ENCODE results near the gene CXorf65. TPM values are rescaled to one million over a fixed set of nuclear protein-coding genes. Genes with fewer than 3 reads are reported as not detected.

CXorf65 gene
- total and polyA plus RNA-seq, 3 donors from 2014 or later = 2.8 to 22.9 (median 13.2) TPM

DNA sequence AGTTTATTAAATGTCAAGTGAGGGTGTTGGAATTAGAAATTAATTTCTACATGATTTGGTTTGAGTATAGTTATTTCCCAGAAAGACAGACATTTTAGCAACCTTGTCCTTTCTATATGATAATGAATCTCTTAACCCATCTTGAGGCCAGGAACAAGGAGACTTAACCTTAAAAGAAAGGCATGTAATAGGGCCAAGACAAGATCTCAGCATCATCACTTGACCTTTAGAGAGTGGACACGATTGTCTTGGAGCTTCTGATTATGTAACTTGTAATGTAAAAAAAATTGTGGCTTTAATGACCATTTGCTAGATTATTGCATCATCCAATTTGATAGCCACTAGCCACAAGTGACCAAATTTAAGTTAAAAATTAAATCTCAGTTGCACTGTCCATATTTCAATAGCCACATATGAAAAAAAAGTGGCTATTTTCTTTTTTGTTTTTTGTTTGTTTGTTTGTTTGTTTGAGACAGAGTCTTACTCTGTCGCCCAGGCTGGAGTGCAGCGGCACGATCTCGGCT lies 24.4 kb downstream of the CXorf65 start:
- H3K27me3 ChIP-seq = no peaks in the 10 kb centered on the region
- H3K27ac ChIP-seq = no peak overlapping the region
- intact Hi-C loops (cut with DNase I; ENCODE audit: low total_unique reads) = no loop called here
- no peaks in the 10 kb centered on the region for H3K4me1 ChIP-seq
- TF ChIP-seq, protein P1, sequence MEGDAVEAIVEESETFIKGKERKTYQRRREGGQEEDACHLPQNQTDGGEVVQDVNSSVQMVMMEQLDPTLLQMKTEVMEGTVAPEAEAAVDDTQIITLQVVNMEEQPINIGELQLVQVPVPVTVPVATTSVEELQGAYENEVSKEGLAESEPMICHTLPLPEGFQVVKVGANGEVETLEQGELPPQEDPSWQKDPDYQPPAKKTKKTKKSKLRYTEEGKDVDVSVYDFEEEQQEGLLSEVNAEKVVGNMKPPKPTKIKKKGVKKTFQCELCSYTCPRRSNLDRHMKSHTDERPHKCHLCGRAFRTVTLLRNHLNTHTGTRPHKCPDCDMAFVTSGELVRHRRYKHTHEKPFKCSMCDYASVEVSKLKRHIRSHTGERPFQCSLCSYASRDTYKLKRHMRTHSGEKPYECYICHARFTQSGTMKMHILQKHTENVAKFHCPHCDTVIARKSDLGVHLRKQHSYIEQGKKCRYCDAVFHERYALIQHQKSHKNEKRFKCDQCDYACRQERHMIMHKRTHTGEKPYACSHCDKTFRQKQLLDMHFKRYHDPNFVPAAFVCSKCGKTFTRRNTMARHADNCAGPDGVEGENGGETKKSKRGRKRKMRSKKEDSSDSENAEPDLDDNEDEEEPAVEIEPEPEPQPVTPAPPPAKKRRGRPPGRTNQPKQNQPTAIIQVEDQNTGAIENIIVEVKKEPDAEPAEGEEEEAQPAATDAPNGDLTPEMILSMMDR (IDR thresholded peaks at IDR 0.05) = no peak
- TF ChIP-seq POLR2A (IDR thresholded peaks at IDR 0.05) = no peak
- WGBS, 2 donors = 79 to 89% methylated on average over 5 of the region's 5 CpGs
- no peaks in the 10 kb centered on the region for H3K9me3 ChIP-seq
- no peaks in the 10 kb centered on the region for H3K36me3 ChIP-seq (ENCODE audit: low read depth, missing control alignments)
- no peak for DNase-seq
- no peak overlapping the region for H3K4me3 ChIP-seq

DNA sequence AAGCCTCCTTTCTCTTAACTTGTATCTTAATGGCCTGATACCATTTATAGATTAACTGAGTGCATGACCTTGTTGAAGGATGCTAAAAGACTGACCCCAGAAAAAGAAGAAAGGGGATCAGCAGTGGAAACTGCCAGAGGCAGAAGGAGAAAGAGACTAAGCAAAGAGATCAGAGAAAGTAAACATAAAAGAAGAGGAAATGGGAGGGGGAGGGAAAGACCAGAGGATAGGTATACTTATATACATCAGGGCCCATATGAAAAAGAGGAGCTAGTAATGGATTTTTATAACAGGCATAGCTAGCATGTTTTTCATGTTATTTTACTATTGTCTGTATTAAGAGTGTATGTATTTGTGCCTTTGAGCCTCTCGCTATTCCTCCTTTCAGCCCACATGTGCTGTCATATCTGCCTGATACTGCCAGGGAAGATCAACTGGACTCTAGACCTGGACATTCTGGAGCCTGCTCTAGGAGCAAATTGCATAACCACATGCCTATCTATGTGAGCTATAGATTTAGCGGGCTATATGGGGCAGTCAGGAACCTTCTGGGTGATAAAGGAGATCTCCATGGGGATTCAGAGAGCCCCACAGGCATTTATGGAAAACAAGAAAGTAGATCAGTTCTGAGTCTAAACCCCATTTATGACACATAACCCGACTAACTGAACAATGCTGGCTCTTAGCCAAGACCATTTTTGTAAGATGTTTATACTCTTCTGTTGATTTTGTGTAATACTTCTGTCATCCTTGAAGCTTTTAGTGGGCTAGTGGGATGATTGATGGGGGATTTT lies 25.0 kb downstream of the CXorf65 start:
- 62 to 77% methylated on average over 3 of the region's 3 CpGs for WGBS, 2 donors
- DNase-seq = no peak
- Histone ChIP-seq H3K27ac (no peak overlapping the region), H3K9me3 (no peaks in the 10 kb centered on the region), H3K27me3 (no peaks in the 10 kb centered on the region), H3K4me1 (no peaks in the 10 kb centered on the region), H3K4me3 (no peak overlapping the region), H3K36me3 (ENCODE audit: low read depth, missing control alignments) (no peaks in the 10 kb centered on the region)
- intact Hi-C loops (cut with DNase I; ENCODE audit: low total_unique reads) = no loop called here
- TF ChIP-seq, protein P1 (IDR thresholded peaks at IDR 0.05) = no peak
- no peak for TF ChIP-seq POLR2A (IDR thresholded peaks at IDR 0.05)

DNA sequence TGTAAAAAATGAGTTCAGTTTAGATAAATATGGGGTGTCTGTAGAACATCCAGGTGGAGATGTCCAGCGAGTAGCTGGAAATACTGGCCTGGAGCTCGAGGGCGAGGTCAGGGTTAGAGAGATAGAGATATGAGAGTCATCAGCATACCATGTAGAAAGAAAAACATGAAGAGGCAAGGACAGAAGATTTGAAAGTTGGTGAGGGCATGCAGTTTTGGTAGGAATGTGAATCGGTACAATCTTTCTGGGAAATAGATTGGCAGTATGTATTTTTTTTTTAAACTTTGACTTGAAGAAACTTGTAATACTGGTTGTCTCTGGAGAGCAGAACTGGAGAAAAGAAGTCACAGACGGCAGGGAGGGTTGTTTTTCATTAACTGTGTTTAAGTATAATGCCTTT lies 36.0 kb downstream of the CXorf65 start:
- intact Hi-C loops (cut with DNase I; ENCODE audit: low total_unique reads) = no loop called here
- Histone ChIP-seq H3K27me3 (no peaks in the 10 kb centered on the region), H3K9me3 (no peaks in the 10 kb centered on the region), H3K36me3 (ENCODE audit: low read depth, missing control alignments) (no peaks in the 10 kb centered on the region), H3K27ac (no peak overlapping the region), H3K4me1 (no peaks in the 10 kb centered on the region), H3K4me3 (no peak overlapping the region)
- 63 to 72% methylated on average over 5 of the region's 5 CpGs for WGBS, 2 donors
- DNase-seq = no peak
- TF ChIP-seq, protein P1 (IDR thresholded peaks at IDR 0.05) = no peak
- no peak for TF ChIP-seq POLR2A (IDR thresholded peaks at IDR 0.05)

GRCh38 chrX:71068044-71068918 lies 38.3 kb downstream of the CXorf65 start, which contains the start of gene SNX12:
Gene SNX12, minus strand, starts transcription at chrX:71068334. Its CDS starts 28 bp downstream, at chrX:71068306.
- TF ChIP-seq POLR2A (IDR thresholded peaks at IDR 0.05) = no peak
- TF ChIP-seq, protein P1 (IDR thresholded peaks at IDR 0.05) = peak in 2 of 3 experiments; percentile 65 to 90
- WGBS, 2 donors = 1 to 2% methylated on average over 6 to 33 of the region's 73 CpGs
- intact Hi-C loops (cut with DNase I; ENCODE audit: low total_unique reads) = no loop called here
- peak; percentile 93 for DNase-seq
- Histone ChIP-seq H3K27me3 (no peaks in the 10 kb centered on the region), H3K36me3 (ENCODE audit: low read depth, missing control alignments) (no peaks in the 10 kb centered on the region), H3K4me3 (peak within 1 kb of the TSS; percentile 58 to 80), H3K4me1 (no peaks in the 10 kb centered on the region), H3K9me3 (no peaks in the 10 kb centered on the region), H3K27ac (peak within 1 kb of the TSS; percentile 83 to 90)
